ENCODE results near the gene TICRR.

DNA sequence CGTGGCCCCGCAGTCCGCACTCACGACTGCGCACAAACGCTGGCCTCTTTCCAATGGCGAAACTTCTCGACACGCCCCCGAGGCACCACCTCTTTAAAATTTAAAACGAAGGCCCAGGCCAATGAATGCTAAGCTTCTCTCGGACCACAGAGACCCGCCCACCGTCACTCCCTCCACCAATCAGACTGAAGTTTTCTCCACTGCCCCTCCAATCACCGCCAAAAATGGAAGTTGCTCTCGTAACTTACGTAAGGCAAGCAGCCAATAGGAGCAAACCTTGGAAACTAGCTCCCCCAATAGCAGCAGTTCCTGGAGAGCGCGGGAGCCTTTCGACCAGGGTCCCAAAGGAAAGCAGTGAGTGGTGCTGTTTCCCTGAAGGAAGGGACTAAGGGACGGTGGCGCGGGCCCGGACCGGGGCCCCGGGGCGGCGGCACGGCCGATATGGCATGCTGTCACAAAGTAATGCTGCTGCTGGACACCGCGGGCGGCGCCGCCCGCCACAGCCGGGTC lies at the start of gene TICRR:
- TF ChIP-seq, protein P1, sequence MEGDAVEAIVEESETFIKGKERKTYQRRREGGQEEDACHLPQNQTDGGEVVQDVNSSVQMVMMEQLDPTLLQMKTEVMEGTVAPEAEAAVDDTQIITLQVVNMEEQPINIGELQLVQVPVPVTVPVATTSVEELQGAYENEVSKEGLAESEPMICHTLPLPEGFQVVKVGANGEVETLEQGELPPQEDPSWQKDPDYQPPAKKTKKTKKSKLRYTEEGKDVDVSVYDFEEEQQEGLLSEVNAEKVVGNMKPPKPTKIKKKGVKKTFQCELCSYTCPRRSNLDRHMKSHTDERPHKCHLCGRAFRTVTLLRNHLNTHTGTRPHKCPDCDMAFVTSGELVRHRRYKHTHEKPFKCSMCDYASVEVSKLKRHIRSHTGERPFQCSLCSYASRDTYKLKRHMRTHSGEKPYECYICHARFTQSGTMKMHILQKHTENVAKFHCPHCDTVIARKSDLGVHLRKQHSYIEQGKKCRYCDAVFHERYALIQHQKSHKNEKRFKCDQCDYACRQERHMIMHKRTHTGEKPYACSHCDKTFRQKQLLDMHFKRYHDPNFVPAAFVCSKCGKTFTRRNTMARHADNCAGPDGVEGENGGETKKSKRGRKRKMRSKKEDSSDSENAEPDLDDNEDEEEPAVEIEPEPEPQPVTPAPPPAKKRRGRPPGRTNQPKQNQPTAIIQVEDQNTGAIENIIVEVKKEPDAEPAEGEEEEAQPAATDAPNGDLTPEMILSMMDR (IDR thresholded peaks at IDR 0.05): no peak
- TF ChIP-seq, protein P2, sequence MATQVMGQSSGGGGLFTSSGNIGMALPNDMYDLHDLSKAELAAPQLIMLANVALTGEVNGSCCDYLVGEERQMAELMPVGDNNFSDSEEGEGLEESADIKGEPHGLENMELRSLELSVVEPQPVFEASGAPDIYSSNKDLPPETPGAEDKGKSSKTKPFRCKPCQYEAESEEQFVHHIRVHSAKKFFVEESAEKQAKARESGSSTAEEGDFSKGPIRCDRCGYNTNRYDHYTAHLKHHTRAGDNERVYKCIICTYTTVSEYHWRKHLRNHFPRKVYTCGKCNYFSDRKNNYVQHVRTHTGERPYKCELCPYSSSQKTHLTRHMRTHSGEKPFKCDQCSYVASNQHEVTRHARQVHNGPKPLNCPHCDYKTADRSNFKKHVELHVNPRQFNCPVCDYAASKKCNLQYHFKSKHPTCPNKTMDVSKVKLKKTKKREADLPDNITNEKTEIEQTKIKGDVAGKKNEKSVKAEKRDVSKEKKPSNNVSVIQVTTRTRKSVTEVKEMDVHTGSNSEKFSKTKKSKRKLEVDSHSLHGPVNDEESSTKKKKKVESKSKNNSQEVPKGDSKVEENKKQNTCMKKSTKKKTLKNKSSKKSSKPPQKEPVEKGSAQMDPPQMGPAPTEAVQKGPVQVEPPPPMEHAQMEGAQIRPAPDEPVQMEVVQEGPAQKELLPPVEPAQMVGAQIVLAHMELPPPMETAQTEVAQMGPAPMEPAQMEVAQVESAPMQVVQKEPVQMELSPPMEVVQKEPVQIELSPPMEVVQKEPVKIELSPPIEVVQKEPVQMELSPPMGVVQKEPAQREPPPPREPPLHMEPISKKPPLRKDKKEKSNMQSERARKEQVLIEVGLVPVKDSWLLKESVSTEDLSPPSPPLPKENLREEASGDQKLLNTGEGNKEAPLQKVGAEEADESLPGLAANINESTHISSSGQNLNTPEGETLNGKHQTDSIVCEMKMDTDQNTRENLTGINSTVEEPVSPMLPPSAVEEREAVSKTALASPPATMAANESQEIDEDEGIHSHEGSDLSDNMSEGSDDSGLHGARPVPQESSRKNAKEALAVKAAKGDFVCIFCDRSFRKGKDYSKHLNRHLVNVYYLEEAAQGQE (IDR thresholded peaks at IDR 0.05; ENCODE audit: insufficient read depth in 1 of 2, low read depth in 2 of 2, low read length in 1 of 2): no peak
- TF ChIP-seq POLR2AphosphoS5 (IDR thresholded peaks at IDR 0.05; ENCODE audit: low read depth, low read length): peak; percentile 89
